Measurements from ENCODE around the gene UBE2D3.
"Not testable (repeated sequence)": the region's sequence is repeated elsewhere in the genome, so short reads cannot be mapped to it uniquely, and the experiment has no call there.

Gene UBE2D3

GRCh38 chr4:102829803-102830202 lies 2.5 kb upstream of the UBE2D3 start:
- no peak for DNase-seq (ENCODE audit: low spot score)

- DNase-seq (ENCODE audit: low spot score), result no peak
Observed at GRCh38 chr4:102828497-102828808, 1.1 kb upstream of the UBE2D3 start.

GRCh38 chr4:102827674-102828496 lies 534 bp upstream of the UBE2D3 start:
- peak; percentile 99 for DNase-seq (ENCODE audit: low spot score)

- DNase-seq (ENCODE audit: low spot score), result no peak
Observed at GRCh38 chr4:102826105-102826889, 1.1 kb downstream of the UBE2D3 start.

GRCh38 chr4:102825261-102826091 lies 1.9 kb downstream of the UBE2D3 start:
- DNase-seq (ENCODE audit: low spot score), result peak; percentile 34

GRCh38 chr4:102824398-102824797 lies 3.0 kb downstream of the UBE2D3 start:
- no peak for DNase-seq (ENCODE audit: low spot score)

- DNase-seq (ENCODE audit: low spot score), result no peak
Observed at GRCh38 chr4:102823897-102824296, 3.5 kb downstream of the UBE2D3 start.

- DNase-seq (ENCODE audit: low spot score), result no peak
Observed at GRCh38 chr4:102823464-102823863, 3.9 kb downstream of the UBE2D3 start.

GRCh38 chr4:102819588-102820365 lies 7.6 kb downstream of the UBE2D3 start:
- peak; percentile 10 for DNase-seq (ENCODE audit: low spot score)

GRCh38 chr4:102819100-102819499 lies 8.3 kb downstream of the UBE2D3 start:
- DNase-seq (ENCODE audit: low spot score), result not testable (repeated sequence)

- DNase-seq (ENCODE audit: low spot score), result no peak
Observed at GRCh38 chr4:102817613-102818268, 9.6 kb downstream of the UBE2D3 start.

GRCh38 chr4:102817021-102817605 lies 10.2 kb downstream of the UBE2D3 start:
- DNase-seq (ENCODE audit: low spot score), result no peak

GRCh38 chr4:102815981-102816380 lies 11.4 kb downstream of the UBE2D3 start:
- no peak for DNase-seq (ENCODE audit: low spot score)

- no peak for DNase-seq (ENCODE audit: low spot score)
Observed at GRCh38 chr4:102809691-102810090, 17.7 kb downstream of the UBE2D3 start.

- DNase-seq (ENCODE audit: low spot score), result peak; percentile 7
Observed at GRCh38 chr4:102809190-102809589, 18.2 kb downstream of the UBE2D3 start.

- DNase-seq (ENCODE audit: low spot score), result no peak
Observed at GRCh38 chr4:102808009-102808408, 19.3 kb downstream of the UBE2D3 start.

- DNase-seq (ENCODE audit: low spot score), result no peak
Observed at GRCh38 chr4:102807345-102807744, 20.0 kb downstream of the UBE2D3 start.

- no peak for DNase-seq (ENCODE audit: low spot score)
Observed at GRCh38 chr4:102799816-102800215, 27.5 kb downstream of the UBE2D3 start.

- DNase-seq (ENCODE audit: low spot score), result no peak
Observed at GRCh38 chr4:102794999-102795398, 32.4 kb downstream of the UBE2D3 start.

- DNase-seq (ENCODE audit: low spot score), result no peak
Observed at GRCh38 chr4:102792361-102792936, 34.9 kb downstream of the UBE2D3 start.
